Kidney tubule cell (primary cell): ENCODE results near the gene ACSF3.
"Not testable (repeated sequence)": the region's sequence is repeated elsewhere in the genome, so short reads cannot be mapped to it uniquely, and the experiment has no call there.

Source experiments
- DNase-seq: peaks from one replicate; pipeline ENCODE4 v3.0.0-alpha.2; 2018; ENCODE audit warnings: low spot score

The ACSF3 gene

DNA sequence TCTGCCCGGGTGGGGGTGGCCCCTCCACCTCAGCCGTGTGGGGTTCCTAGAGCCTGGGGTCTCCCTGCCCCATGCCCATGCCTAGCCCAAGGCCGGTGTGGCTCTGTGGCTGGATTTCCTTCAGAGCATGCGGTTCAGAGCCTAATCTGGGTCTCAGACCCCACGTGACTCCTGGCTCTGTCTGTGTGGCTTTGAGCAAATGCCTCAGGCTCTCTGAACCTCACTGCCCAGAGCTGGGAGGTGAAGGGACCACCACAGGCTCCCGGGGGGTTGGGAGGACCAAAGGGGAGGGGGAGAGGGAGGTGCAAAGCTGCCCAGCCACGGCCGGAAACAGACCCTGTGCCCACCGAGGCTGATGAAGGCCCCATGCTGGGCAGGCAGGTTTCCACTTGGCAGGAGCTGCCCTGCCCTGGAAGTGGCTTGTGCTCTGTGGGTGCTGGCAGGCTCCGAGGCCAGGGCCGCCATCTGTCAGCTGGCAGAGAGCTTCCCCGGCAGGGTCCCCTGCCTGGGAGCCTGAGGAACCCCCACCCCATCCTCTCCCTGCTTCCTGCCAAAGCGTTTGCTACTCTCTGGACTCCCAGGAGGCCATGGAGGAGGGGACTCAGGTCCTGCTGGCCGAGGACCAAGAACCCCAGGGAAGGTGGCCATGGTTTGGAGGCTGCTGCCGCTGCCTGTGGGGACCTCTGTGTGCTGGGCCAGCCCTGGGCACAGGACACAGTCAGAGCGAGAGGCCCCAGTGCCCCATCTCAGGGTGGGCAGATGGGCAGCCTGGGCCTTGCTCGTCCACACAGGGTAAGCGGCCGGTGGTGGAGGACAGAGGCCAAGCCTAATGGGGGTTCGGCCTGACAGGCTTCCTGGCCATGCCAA is 81.9 kb downstream of the ACSF3 start:
- DNase-seq = no peak

DNA sequence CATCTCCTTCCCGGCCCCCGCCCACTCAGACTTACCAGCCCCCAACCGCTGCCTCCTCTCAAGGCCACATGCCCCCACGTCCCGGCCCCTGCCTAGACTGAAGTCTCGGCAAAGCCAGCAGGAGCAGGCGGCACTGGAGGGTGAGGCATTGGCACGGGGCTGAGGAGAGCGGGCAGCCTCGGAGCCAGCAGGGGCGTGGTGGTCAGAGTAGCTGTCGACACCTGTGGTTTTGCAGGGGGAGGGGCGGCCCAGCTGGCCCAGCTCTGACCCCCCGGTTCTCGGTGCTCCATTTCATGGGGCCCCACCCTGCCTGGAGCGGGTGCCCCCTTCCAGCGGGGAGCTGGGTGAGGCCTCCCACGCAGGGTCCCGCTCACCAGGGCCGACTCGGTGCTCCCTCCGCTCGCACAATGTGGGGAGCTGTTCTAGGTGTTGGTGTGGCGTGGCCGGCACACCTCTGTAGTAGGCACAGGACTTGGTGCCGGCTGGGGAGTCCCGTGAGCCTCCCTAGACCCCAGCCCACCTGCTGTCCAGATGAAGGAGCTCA is 82.6 kb downstream of the ACSF3 start:
- DNase-seq = no peak

- no peak for DNase-seq
These were observed 83.1 kb downstream of the ACSF3 start for GRCh38 chr16:89176717-89177116.

DNA sequence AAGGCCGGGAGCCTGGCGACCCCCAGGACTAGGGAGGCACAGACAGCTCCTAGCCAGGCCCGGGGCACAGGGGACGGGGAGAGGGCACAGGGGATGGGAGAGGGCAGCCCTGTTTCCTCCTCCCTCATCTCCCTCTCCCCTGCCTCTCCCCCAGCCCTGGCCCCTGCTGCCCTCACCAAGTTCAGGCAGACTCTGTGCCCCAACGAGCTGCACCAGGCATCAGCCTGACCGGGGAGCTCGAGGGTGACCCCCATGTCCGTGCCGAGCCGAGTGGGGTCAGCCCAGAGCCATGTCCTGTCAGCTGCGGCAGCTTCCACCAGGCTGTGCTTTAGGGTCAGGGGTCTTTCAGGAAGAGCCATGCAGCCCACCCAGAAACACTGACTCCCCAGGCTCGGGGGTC is 83.8 kb downstream of the ACSF3 start:
- no peak for DNase-seq

- no peak for DNase-seq
These were observed 84.9 kb downstream of the ACSF3 start for GRCh38 chr16:89178453-89179147.

DNA sequence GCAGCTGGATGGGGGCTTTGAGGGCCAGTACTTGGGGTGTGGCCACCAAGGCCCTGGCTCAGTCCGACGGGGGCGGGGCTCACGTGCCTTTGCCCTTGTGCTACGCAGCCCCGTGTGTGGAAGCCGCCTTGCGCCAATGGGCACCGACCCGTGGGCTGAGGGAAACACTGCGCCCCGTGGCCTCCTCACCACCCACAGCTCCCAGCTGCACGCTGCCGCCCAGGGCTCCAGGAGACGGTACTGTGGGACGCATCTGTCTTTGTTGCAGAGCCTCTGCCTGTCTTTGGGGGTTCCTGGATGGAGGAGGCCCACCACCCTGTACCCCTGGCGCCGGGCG is 85.5 kb downstream of the ACSF3 start:
- DNase-seq = no peak

- no peak for DNase-seq
These were observed 86.1 kb downstream of the ACSF3 start for GRCh38 chr16:89179656-89180315.

GRCh38 chr16:89183463-89183862 is 89.8 kb downstream of the ACSF3 start:
- no peak for DNase-seq

DNA sequence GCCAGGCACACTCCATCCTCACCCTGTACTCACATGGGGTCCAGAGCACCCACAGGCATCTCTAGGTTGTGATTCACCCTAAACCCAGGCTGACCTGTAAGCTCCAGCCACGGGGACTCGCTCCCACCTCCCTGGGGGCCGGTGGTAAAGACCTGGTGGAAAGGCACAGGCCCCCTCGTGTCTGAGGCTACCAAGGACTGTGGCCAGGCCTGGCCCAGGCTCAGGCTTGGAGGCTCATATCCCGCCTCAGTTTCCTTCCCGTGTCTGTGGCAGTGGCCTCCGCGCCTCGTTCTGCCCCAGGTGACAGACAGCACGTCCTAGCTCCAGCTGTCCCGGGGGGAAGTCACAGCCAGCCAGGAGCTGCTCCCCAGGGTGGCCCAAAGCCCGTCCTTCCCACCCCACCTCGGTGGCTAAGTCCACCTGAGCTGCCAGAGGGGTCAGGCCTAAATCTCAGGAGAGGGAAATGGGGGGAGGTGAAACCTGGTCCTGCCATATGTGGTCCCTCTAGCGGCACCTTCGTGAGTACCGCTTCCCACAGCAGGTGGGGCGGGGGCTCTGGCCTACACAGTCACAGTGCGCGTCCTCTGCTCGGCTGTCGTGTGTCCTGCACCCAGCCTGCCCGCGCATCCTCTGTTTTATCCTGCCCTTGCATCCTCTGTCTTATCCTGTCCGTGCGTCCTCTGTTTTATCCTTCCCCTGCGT is 90.5 kb downstream of the ACSF3 start:
- DNase-seq = no peak

DNA sequence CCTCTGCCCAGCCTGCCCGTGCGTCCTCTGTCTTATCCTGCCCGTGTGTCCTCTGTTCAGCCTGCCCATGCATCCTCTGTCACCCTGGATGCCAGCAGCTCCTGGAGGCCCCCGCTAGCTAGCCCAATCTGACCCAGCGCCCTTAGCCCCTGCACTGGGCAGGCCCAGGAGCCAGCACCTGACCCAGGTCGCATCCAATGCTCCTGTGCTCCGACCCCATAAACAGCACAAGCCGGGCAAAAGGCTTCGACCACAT is 91.0 kb downstream of the ACSF3 start:
- DNase-seq = no peak

GRCh38 chr16:89184933-89185794 is 91.5 kb downstream of the ACSF3 start:
- DNase-seq = no peak

DNA sequence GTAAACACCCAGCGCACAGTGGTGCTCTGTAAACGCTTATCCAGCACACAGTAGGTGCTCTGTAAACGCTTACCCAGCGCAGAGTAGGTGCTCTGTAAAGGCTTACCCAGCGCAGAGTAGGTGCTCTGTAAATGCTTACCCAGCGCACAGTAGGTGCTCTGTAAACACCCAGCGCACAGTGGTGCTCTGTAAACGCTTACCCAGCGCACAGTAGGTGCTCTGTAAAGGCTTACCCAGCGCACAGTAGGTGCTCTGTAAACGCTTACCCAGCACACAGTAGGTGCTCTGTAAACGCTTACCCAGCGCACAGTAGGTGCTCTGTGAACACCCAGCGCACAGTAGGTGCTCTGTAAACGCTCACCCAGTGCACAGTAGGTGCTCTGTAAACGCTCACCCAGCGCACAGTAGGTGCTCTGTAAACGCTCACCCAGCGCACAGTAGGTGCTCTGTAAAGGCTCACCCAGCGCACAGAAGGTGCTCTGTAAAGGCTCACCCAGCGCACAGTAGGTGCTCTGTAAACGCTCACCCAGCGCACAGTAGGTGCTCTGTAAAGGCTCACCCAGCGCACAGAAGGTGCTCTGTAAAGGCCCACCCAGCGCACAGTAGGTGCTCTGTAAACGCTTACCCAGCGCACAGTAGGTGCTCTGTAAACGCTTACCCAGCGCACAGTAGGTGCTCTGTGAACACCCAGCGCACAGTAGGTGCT is 92.4 kb downstream of the ACSF3 start:
- not testable (repeated sequence) for DNase-seq

DNA sequence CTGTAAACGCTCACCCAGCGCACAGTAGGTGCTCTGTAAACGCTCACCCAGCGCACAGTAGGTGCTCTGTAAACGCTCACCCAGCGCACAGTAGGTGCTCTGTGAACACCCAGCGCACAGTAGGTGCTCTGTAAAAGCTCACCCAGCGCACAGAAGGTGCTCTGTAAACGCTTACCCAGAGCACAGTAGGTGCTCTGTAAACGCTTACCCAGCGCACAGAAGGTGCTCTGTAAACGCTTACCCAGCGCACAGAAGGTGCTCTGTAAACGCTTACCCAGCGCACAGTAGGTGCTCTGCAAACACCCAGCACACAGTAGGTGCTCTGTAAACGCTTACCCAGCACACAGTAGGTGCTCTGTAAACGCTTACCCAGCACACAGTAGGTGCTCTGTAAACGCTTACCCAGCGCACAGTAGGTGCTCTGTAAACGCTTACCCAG is 93.0 kb downstream of the ACSF3 start:
- not testable (repeated sequence) for DNase-seq

DNA sequence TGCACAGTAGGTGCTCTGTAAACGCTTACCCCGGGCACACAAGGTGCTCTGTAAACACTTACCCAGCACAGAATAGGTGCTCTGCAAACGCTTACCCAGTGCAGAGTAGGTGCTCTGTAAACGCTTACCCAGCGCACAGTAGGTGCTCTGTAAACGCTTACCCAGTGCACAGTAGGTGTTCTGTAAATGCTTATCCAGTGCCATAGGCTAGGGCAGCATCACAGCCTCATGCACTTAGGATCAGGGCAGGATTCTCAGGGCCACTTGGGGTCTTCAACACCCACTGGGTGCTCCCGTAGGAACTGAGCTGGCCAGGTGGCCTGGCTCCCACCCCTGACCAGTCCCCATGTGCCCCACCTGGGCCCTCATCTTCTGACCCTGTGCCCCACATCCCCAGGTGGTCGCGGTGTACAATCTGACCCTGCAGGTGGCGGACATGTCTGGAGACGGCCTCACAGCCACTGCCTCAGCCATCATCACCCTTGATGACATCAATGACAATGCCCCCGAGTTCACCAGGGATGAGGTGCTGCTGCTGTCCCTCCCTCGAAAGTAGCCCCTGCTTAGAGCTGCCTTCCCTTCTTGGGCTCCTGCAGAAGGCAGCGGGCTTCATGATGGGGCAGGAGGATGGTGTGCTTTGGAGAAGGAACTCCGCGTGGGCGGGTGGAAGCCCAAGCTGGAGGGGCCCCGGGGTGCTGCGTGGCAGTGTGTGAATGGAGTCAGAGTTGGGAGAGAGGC is 93.5 kb downstream of the ACSF3 start:
- peak; percentile 13 for DNase-seq

- no peak for DNase-seq
These were observed 94.2 kb downstream of the ACSF3 start for GRCh38 chr16:89187770-89188392.

DNA sequence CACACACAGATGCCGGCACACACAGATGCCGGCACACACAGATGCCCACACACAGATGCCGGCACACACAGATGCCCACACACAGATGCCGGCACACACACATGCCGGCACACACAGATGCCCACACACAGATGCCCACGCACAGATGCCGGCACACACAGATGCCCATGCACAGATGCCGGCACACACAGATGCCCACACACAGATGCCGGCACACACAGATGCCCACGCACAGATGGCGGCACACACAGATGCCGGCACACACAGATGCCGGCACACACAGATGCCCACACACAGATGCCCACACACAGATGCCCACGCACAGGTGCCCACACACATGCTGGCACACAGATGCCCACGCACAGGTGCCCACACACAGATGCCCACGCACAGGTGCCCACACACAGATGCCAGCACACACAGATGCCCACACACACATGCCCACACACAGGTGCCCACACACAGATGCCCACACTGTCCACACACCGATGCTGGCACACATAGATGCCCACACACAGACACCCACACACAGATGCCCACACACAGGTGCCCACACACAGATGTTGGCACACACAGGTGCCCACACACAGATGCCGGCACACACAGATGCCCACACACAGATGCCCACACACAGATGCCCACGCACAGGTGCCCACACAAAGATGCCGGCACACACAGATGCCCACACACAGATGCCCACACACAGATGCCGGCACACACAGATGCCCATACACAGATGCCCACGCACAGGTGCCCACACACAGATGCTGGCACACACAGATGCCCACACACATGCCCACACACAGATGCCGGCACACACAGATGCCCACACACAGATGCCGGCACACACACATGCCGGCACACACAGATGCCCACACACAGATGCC is 95.1 kb downstream of the ACSF3 start:
- not testable (repeated sequence) for DNase-seq

DNA sequence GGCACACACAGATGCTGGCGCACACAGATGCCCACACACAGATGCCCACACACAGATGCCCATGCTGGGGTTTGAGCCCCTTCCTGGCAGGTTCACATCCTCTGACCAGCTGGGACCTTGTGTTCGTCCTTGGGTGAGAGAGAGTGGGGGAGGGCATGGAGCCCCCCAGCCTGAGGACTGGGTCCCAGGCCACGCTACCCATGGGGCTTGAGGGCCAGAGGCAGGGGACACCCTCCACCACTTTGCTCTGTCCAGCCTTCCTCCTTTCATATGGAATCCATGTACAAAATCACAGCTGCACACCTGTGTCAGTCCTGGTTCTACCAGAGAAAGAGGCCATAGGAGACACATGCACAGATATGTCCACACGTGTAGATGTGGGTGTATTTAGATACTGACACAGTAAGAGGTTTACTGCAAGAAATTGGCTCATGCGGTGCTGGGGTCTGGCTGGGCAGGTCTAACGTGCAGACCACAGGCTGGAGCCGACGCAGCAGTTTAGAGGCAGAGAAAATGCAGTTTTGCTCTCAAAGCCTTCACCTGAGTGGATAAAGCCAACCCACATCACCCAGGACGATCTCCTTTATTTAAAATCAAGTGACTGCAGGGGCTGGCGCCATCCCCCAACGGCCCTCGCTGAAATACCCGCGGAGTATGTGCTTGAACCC is 95.8 kb downstream of the ACSF3 start:
- DNase-seq = no peak
